Measurements from ENCODE around the gene IL21R.

GRCh38 chr16:27448532-27449433 lies 46.8 kb downstream of the IL21R start:
- no peak for TF ChIP-seq CTCF (IDR thresholded peaks at IDR 0.05; ENCODE audit: low read length)
- TF ChIP-seq EZH2 (optimal IDR thresholded peaks at IDR 0.05; ENCODE audit: low read depth, low read length) = no peak

All from MM.1S (cell line).